NOMO-1 treated with dmso at 0.1 percent for 144 hours (cell line): ENCODE data around the gene RPL18.
"Not testable (repeated sequence)": the region's sequence is repeated elsewhere in the genome, so short reads cannot be mapped to it uniquely, and the experiment has no call there.

ENCODE experiments used
- DNase-seq: peaks from one replicate; lab custom pipeline; 2025; ENCODE audit not compliant: unreplicated experiment; lab: John Stamatoyannopoulos, UW

The RPL18 gene

DNA sequence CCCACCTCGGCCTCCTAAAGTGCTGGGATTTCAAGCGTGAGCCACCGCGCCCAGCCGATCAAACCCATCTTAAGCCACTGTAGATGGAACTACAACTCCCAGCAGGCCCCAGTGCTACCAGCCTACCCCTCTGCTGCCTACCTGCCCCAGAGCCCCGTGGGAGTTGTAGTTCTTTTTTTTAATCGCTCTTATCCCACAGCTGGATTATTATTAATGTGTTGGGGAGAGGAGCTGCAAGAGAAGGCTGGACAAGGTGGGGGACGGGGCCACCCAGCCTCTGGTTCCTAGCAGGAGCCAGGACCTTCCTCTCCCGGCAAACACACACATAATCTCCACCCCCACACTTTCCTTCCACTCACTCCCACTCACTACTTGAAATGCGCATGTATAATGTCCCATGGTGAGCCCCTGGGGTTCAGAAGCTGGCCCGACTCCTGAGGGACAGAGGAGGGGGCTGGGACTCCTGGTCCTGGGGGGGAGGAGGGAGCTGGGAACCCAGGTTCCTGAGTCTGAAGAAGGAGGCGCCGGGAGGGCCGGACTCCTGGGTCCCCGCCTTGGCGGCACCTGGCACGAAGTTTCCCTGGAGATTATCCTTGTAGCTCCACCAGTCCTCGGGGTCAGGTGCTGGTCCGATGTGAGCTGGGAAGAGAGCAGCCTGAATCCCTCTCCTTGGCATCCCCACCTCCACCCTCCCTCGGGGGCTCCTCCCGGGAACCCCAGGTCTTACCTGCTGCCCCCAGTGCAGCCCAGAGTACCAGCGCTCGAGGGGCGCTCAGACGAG, 26.1 kb upstream of the RPL18 start:
- DNase-seq = peak; percentile 41

DNA sequence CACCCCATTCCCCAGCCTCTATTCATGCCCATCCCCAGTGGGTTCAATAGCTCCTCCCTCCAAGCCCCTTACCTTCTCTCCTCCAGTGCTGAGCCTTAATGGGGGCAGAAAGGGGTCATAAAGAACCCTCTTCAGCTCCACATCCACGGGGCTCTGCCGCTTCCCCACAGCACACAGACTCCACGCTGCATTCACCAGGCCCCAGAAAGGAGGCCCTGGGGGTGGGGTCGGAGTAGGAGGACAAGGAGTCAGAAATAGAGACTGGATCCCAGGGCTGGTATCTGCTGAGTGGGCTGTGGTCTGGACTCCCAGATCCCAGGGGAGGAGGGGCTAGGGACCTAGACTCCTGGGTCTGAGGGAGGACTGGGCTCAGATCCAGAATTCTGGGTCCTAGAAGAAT, 25.4 kb upstream of the RPL18 start:
- no peak for DNase-seq

- no peak for DNase-seq
Observed at GRCh38 chr19:48642862-48643261, 23.9 kb upstream of the RPL18 start.

- DNase-seq = no peak
Observed at GRCh38 chr19:48641850-48642249, 22.9 kb upstream of the RPL18 start.

DNA sequence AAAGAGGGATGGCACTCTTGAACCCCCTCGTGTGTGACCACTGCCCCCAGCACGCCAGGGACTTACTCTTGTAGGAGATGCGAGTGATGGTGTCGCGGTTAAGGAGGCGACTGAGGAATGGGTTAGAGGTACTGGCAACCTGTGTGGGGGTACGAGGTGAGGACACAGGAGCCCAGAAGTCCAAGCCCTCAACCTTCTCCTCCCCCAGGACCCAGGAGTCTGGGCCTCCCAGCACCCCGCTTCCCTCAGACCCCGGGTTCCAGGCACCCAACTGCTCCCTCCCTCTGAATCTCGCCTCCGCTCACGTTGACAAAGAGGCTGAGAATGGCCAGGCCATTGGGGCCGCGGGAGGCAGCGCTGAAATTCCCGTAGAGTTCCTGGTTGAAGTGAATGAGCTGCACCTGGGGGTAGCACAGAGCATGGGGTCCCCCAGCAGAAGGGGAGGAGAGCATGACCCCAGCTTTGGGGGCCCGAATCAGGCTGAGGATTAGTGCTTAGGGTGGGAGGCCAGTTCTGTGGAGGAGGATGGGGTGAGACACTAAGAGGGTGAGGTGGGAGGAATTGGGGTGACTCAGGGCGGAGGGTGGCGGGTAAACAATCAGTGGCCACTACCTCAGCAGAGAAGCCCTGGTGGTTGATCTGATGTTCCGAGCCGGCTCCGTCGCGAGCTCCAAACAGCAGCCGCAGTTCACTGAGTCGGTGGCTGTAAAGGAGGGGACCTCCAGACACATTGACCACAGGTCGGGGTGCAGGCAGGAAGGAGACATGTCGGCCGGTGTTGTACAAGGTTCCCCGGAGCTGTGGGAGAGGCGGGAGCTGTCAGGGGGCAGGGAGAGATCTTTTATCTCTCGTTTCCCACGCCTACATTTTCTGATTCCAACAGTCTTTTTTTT, 20.8 kb upstream of the RPL18 start:
- no peak for DNase-seq

GRCh38 chr19:48638831-48639381, 19.9 kb upstream of the RPL18 start:
- DNase-seq = no peak

- peak; percentile 75 for DNase-seq
Observed at GRCh38 chr19:48637948-48638830, 19.2 kb upstream of the RPL18 start.

DNA sequence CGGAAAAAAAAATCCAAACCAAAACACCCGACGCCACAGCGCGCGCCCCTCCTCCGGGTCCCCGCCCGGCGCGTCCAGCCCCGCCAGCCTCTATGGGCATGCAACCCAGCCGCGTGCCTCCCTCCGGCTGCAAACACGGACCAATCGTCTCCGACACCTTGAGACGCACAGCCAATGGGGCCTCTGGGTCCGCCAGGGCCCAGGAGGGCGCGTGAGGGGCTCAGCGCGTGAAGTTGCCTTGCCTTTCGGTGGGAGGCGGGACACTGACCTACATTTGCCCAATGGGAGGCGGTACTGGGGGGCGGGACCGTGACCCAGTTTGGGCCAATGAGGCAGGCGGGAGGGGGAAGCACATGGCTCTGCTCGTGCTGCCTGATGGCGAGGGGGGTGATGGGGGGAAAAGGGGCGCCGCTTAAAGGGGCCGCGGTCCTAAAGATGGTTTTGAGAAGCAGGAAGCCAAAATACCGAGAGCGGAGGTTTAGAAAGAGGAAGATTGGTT, 18.5 kb upstream of the RPL18 start:
- peak; percentile 98 for DNase-seq

DNA sequence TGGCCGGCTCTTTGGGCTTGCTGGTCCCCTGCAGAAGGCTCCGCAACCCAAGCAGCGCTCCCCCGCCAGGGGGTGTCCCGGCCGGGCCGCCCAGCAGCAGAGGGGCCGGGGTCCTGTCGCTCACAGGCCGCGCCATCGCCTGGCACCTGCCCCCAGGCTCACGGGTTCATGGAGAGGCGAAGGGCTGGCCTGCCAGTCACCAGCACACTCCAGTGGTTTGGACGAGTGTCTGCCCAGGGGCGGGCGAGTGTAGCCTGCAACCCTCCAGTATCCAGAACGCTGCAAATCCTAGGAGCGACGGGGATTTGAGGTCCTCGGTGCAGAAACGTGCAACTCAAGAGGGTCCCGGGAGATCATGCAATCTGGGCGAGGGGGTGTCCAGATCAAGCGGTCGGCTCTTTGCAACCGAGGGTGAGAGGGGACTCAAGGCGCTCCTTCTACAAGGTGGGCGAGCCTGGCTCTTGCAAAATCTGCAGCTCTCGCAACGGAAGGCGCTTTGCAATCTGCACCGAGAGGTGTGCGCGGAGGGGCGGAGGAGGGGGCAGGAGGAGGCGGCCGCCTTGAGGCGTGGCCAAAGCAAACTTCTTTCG, 18.0 kb upstream of the RPL18 start, which contains the start of gene DBP:
TSS of gene DBP (minus strand) at position 521 of the 590 bp plus-strand sequence. CDS start at position 136, 385 bp downstream.
- DNase-seq = peak; percentile 70

DNA sequence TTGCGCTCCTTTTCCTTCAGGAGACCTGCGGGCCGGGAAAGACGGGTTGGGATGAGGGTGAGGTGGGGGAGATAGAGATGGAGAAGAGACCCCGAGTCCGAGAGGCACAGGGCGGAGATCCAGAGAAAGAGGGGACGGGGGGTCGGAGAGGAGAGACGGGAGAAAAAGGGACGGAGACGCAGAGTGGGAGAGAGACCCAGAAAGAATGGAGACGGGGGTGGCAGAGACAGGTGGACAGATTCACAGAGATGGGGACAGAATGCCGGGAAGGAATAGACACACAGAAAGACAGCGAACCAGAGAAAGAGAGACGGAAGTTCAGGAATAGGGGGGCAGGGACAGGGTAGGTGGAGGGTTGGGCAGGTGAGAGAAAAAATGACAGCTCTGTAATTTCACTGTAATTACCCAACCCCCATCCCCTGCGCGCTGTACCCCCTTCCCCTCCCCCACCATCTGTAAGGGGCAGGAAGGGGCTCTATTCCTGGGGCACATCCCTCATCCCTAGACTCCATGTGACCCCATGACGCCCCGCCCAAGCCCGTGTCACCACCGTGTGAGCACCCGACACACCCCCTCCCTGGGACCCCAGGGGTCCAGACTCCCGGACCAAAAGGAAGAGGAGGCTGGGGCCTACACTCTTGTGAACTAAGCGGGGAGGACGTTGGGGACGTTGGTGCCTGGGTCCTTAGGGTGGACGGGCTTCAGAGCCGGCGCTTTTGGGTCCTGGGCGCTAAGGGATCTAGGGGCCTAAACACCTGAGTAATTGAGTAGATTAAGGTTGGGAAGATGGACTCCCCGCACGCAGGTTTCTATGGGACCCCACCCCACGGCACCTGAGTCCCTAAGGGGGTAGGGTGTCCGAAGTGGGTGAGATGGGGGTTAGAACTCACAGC, 17.2 kb upstream of the RPL18 start:
- no peak for DNase-seq

DNA sequence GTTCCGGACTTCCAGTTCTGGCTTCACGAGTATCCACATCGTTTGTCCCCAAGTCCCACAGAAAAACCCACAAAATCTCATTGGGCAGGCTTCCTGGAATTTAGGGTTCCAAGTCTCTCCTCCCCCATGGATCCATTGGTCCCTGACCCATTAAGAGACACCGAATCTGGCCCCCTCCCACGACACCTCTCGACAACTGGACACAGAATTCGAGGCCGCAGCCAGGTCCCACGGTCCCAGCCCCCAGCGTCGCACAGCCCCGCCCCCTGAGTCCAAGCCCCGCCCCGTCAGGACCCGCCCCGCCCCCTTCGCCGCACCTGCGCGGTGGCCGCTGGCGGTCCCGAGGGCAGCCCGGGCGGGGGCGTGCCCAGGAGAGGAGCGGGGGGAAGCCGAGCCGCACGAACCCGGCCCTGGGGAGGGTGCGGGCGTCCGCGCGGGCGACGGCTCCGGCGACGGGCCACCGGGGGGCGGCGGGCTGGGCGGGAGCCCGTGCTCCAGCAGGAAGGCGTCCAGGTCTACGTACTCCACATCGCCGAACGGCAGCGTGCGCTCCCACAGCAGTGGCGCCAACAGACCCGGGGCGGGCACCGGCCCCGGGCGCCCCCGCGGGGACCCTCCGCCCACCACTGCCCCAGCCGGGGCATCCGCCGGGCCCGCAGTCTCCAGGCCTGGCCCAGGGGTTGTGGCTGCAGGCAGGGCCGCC, 16.4 kb upstream of the RPL18 start:
- DNase-seq = peak; percentile 51

- DNase-seq = peak; percentile 93
Observed at GRCh38 chr19:48634424-48635262, 15.7 kb upstream of the RPL18 start.

- DNase-seq = no peak
Observed at GRCh38 chr19:48634036-48634342, 15.0 kb upstream of the RPL18 start.

DNA sequence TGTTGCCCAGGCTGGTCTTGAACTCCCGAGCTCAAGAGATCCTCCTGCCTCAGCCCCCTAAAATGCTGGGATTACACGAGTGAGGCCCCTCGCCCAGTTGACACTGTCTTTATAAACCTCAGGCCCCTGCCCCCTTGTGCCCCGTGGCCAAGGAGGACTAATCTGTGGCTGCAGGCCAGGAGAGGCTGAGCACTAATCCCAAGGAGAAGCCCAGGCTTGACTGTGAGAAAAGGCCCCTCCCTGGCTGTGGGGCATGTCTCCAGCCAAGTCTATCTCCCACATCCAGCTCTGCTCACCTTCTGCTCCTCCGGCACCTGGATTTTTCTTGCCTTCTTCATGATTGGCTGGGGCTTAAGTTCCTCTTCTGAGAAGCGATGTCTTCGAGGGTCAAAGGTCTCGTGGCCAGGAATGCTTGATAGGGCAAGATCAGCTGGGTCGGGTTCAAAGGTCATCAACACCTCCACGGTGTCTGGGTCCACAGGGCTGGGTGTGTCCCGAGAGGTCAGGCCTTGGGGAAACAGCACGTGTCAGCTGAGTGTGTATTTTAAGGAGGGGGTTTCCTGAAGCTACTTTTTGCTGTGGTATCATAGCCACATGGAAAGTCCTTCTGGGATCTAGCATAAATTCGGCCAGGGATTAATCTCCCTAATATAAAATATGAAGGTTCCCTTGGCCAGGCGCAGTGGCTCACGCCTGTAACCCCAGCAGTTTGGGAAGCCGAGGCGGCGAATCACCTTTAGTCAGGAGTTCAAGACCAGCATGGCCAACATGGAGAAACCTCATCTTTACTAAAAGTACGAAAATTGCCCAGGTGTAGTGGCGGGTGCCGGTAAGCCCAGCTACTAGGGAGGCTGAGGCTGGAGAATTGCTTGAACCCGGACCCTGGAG, 14.4 kb upstream of the RPL18 start:
- DNase-seq = no peak

DNA sequence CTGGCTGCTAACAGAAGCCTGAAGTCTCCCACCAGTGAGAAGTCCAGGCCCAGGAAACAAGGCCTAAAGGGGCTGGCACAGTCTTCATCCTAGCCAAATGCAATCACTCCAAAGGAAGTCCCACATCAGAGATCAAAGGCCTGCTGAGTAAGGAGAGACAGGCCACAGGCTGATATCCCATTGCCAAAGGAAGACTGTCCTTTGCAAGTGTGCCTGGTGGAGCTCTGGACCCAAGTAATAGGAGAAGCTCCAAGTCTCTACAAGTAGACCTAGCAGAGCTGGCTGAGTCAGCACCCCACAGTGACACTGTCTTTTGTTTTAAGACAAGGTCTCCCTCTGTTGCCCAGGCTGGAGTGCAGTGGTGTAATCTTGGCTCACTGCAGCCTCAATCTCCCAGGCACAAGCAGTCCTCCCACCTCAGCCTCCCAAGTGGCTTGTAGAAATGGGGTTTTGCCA, 13.7 kb upstream of the RPL18 start:
- DNase-seq = no peak

DNA sequence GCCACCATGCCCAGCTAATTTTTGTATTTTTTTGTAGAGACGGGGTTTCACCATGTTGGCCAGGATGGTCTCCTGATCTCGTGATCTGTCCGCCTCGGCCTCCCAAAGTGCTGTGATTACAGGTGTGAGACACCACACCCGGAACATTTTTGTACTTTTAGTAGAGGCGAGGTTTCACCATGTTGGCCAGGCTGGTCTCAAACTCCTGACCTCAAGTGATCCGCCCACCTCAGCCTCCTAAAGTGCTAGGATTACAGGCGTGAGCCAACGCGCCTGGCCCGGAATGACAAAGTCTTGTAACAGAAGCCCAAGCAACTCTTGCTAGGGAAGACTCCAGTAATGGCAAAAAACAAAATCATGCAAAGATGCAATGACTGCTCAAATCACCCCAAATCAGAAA, 13.3 kb upstream of the RPL18 start:
- not testable (repeated sequence) for DNase-seq

DNA sequence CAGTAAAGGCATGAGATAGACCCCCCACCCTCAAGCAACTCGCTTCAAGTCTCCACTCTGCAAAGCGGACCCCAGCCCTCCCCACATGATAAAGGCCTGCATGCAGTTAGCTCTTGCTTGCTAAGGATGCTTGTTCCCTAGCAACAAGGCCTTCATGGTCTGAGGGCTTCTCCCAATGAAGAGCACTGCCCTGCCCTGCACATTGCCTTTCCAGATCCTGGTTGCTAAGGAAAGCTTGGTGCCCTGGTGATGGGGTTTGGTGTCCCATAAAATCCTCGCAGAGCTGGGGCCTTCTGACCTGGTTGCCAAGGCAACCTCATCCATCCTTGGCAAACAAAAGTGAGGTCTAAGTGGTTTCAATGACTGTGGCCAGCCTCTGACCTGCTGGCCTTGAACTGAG, 12.2 kb upstream of the RPL18 start:
- no peak for DNase-seq
